Measurements from ENCODE around the gene ITGAL.
"Not testable (repeated sequence)": the region's sequence is repeated elsewhere in the genome, so short reads cannot be mapped to it uniquely, and the experiment has no call there.

Gene ITGAL

GRCh38 chr16:30473231-30474073 lies 910 bp downstream of the ITGAL start:
- TF ChIP-seq POLR2A (IDR thresholded peaks at IDR 0.05; ENCODE audit: extremely low read depth, insufficient read length) (no peak), MYC (IDR thresholded peaks at IDR 0.05; ENCODE audit: low read depth, low read length) (no peak), CTCF (IDR thresholded peaks at IDR 0.05; ENCODE audit: low read depth, low read length) (no peak)
- TF ChIP-seq, protein P1, sequence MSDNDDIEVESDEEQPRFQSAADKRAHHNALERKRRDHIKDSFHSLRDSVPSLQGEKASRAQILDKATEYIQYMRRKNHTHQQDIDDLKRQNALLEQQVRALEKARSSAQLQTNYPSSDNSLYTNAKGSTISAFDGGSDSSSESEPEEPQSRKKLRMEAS (IDR thresholded peaks at IDR 0.05; ENCODE audit: low read depth, low read length): no peak
- peak; percentile 71 for DNase-seq (ENCODE audit: low read depth)
- H3K4me3 ChIP-seq (ENCODE audit: low read depth, low read length): peak overlapping the region; percentile 44

DNA sequence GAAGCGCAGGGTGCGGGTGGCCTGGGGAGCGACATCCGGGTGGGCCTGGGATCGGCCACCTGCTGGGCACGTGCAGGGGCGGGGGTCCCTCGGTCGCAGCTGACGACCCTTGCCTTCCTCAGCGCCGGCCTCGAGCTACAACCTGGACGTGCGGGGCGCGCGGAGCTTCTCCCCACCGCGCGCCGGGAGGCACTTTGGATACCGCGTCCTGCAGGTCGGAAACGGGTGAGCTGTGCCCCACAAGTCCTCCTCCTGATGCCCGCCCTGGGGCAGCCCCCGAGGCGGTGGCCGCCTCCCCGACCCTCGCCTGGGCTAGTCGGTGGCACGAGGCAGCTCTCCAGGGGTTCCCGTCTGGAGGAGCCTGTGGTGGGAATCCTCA lies 1.5 kb downstream of the ITGAL start:
- TF ChIP-seq MYC (IDR thresholded peaks at IDR 0.05; ENCODE audit: low read depth, low read length): no peak
- no peak for TF ChIP-seq CTCF (IDR thresholded peaks at IDR 0.05; ENCODE audit: low read depth, low read length)
- TF ChIP-seq, protein P1 (IDR thresholded peaks at IDR 0.05; ENCODE audit: low read depth, low read length): no peak
- TF ChIP-seq POLR2A (IDR thresholded peaks at IDR 0.05; ENCODE audit: extremely low read depth, insufficient read length): no peak
- no peak overlapping the region for H3K4me3 ChIP-seq (ENCODE audit: low read depth, low read length)

DNA sequence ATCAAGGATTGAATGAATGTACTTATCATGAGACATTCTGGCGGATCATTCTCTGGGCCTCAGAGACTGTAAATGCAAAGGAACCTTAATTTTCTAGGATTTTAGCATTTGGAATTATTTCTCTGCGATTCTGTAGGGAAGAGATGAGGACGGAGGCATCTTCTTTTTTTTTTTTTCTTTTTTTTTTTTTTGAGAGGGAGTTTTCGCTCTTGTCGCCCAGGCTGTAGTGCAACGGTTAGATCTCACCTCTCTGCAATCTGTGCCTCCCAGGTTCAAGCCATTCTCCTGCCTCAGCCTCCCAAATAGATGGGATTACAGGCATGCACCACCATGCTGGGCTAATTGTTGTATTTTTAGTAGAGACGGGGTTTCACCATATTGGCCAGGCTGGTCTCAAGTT lies 2.1 kb downstream of the ITGAL start:
- TF ChIP-seq POLR2A (IDR thresholded peaks at IDR 0.05; ENCODE audit: extremely low read depth, insufficient read length) (no peak), CTCF (IDR thresholded peaks at IDR 0.05; ENCODE audit: low read depth, low read length) (no peak), MYC (IDR thresholded peaks at IDR 0.05; ENCODE audit: low read depth, low read length) (no peak)
- TF ChIP-seq, protein P1 (IDR thresholded peaks at IDR 0.05; ENCODE audit: low read depth, low read length): no peak
- no peak for DNase-seq (ENCODE audit: low read depth)
- H3K4me3 ChIP-seq (ENCODE audit: low read depth, low read length): no peak overlapping the region

More for the DNA sequence above, 1.5 kb downstream of the ITGAL start:
- no peak for DNase-seq (ENCODE audit: low read depth)

GRCh38 chr16:30476991-30477390 lies 4.4 kb downstream of the ITGAL start:
- H3K4me3 ChIP-seq (ENCODE audit: low read depth, low read length): no peak overlapping the region
- no peak for DNase-seq (ENCODE audit: low read depth)
- TF ChIP-seq MYC (IDR thresholded peaks at IDR 0.05; ENCODE audit: low read depth, low read length): no peak
- no peak for TF ChIP-seq CTCF (IDR thresholded peaks at IDR 0.05; ENCODE audit: low read depth, low read length)
- no peak for TF ChIP-seq POLR2A (IDR thresholded peaks at IDR 0.05; ENCODE audit: extremely low read depth, insufficient read length)
- TF ChIP-seq, protein P1 (IDR thresholded peaks at IDR 0.05; ENCODE audit: low read depth, low read length): no peak

DNA sequence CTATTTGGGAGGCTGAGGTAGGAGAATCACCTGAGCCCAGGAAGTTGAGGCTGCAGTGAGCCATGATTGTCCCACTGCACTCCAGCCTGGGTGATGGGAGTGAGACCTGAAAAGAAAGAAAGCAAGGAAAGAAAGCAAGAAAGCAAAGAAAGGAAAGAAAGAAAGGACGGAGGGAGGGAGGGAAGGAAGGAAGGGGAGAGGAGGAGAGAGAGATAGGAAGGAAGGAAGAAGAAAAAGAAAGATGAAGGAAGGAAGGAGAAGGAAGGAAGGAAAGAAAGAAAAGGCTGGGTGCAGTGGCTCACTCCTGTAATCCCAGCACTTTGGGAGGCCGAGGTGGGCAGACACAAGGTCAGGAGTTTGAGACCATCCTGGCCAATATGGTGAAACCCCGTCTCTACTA lies 5.2 kb downstream of the ITGAL start:
- H3K4me3 ChIP-seq (ENCODE audit: low read depth, low read length): not testable (repeated sequence)

DNA sequence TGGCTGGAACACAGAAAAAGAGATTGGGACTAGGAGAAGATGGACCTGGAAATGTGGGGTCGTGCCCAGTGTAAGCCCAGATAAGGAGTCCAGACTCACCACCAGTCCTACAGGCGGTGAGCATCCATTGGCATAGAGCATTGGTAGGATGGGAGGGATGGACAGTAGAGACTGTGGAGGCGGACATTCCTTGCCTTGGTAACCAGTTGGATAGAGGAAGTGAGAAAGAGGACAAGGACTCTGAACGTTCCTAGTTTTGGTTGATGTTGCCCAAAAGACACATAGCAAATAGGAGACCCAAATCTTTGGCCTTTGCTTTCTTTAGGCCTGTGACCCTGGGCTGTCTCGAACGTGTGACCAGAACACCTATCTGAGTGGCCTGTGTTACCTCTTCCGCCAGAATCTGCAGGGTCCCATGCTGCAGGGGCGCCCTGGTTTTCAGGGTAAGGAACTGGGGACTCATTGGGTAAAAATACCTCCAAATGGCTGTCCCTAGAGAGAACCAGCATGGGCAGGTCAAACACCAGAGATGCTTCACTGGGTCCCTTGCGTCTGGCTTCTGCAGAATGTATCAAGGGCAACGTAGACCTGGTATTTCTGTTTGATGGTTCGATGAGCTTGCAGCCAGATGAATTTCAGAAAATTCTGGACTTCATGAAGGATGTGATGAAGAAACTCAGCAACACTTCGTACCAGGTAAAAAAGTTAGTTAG lies 6.4 kb downstream of the ITGAL start:
- DNase-seq (ENCODE audit: low read depth): no peak
- H3K4me3 ChIP-seq (ENCODE audit: low read depth, low read length): no peak overlapping the region
- no peak for TF ChIP-seq MYC (IDR thresholded peaks at IDR 0.05; ENCODE audit: low read depth, low read length)

More for the DNA sequence above, 5.2 kb downstream of the ITGAL start:
- not testable (repeated sequence) for DNase-seq (ENCODE audit: low read depth)
